Smooth muscle cell (in vitro differentiated cells): ENCODE results near the gene CHD6. TPM values are rescaled to one million over a fixed set of nuclear protein-coding genes. Genes with fewer than 3 reads are reported as not detected.

ENCODE experiments used
- DNase-seq: peaks from one replicate; lab custom pipeline; 2025; ENCODE audit not compliant: unreplicated experiment; lab: John Stamatoyannopoulos, UW
- H2AFZ ChIP-seq: fragments of 200-600 bp; sonication (generic); 2 replicates; pipeline ENCODE4 v1.6.0; 2016; ENCODE audit warnings: antibody characterized with exemption, low read depth, mild to moderate bottlenecking
- H3F3A ChIP-seq: fragments of 200-600 bp; sonication (generic); 2 replicates; pipeline ENCODE4 v1.6.0; 2017; ENCODE audit warnings: antibody characterized with exemption, low read depth
- H3K27ac ChIP-seq: fragments of 200-600 bp; sonication (generic); 2 replicates; pipeline ENCODE4 v1.5.1; 2016; ENCODE audit warnings: low read depth, mild to moderate bottlenecking
- H3K27me3 ChIP-seq: fragments of 200-600 bp; sonication (generic); 2 replicates; pipeline ENCODE4 v1.6.1; 2016; ENCODE audit warnings: low read depth, mild to moderate bottlenecking
- H3K36me3 ChIP-seq: fragments of 200-600 bp; sonication (generic); 2 replicates; pipeline ENCODE4 v1.5.1; 2016; ENCODE audit warnings: low read depth
- H3K4me1 ChIP-seq: fragments of 200-600 bp; sonication (generic); 2 replicates; pipeline ENCODE4 v1.5.1; 2016; ENCODE audit warnings: low read depth
- H3K4me2 ChIP-seq: fragments of 200-600 bp; sonication (generic); 2 replicates; pipeline ENCODE4 v1.6.0; 2016; ENCODE audit warnings: mild to moderate bottlenecking
- H3K4me3 ChIP-seq: fragments of 200-600 bp; sonication (generic); 2 replicates; pipeline ENCODE4 v1.5.1; 2016; ENCODE audit warnings: mild to moderate bottlenecking
- H3K79me2 ChIP-seq: fragments of 200-600 bp; sonication (generic); 2 replicates; pipeline ENCODE4 v1.6.0; 2016; ENCODE audit warnings: low read depth, mild to moderate bottlenecking
- H3K9ac ChIP-seq: fragments of 200-600 bp; sonication (generic); 2 replicates; pipeline ENCODE4 v1.6.0; 2016; ENCODE audit warnings: low read depth
- H3K9me3 ChIP-seq: fragments of 200-600 bp; sonication (generic); replicated peaks from 2 replicates; pipeline ENCODE4 v1.5.1; 2016; ENCODE audit warnings: low read depth
- H4K20me1 ChIP-seq: fragments of 200-600 bp; sonication (generic); 2 replicates; pipeline ENCODE4 v1.6.0; 2016; ENCODE audit warnings: low read depth
- WGBS: methylation state at CpG from one replicate; pipeline ENCODE4 v1.1.7; 2016; ENCODE audit warnings: low lambda C conversion rate; 5-methylcytosine and 5-hydroxymethylcytosine counted together
- polyA plus RNA-seq: library from polyadenylated mRNA; unstranded; fragments of >200 nt; fragmentation: Nextera tagmentation; extraction: Ambion mirVana; gene quantifications from 2 replicates; pipeline ENCODE4 v1.2.1, GENCODE V29; 2016
- total RNA-seq: library from RNA; depleted of rRNA; stranded (reverse); fragments of >200 nt; gene quantifications from 2 replicates; pipeline ENCODE4 v1.2.3, GENCODE V29; 2014
- TF ChIP-seq, protein P1 (sequence below): fragments of 200-600 bp; sonication (generic); IDR thresholded peaks from 2 replicates; pipeline ENCODE4 v1.5.1; 2017; ENCODE audit warnings: borderline replicate concordance, mild to moderate bottlenecking, antibody characterized with exemption; ENCODE audit not compliant: insufficient read depth, poor library complexity, severe bottlenecking

CHD6 gene
- total and polyA plus RNA-seq, 2 experiments from 2014 or later, result 41.7 to 47.8 TPM

DNA sequence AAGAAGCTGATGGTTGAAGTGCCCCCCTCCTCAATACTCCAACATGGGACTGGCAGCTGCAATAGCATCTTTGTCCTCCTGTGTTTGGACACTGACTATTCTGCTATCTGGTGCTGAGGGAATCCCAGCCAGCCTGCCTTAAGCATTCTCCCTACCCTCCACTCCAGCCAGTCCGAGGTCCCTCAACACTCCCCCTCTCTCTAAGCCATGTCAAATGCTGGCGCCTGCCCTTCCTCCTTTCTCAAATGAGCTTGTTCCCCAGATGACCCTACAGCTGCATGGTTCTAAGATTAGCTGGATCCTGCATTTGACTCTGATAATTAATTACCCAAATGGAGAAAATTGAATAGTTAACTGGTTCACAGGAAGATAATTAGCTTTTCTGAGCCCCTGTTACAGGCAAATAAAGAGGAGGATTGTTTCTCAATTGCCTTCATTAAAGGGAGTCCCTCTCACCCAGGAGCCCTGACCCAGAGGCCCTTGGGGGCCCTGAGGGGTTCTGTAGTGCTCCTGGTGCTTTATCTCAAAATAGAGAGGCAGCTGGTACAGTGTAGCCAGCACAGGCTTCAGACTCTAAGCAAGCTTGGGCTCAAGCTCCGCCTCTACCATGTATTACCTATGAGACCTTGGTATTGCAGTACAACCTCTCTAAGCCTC, 37.9 kb upstream of the CHD6 start:
- no peak for DNase-seq
- Histone ChIP-seq H3K27ac (no peak overlapping the region), H3K36me3 (no peaks in the 10 kb centered on the region), H3K9ac (no peak overlapping the region), H3K4me3 (no peak overlapping the region), H3K9me3 (no peaks in the 10 kb centered on the region), H4K20me1 (no peaks in the 10 kb centered on the region), H3K79me2 (no peaks in the 10 kb centered on the region), H3K27me3 (no peaks in the 10 kb centered on the region), H3F3A (no peaks in the 10 kb centered on the region), H3K4me2 (no peak overlapping the region), H3K4me1 (no peaks in the 10 kb centered on the region), H2AFZ (no peak overlapping the region)
- TF ChIP-seq, protein P1, sequence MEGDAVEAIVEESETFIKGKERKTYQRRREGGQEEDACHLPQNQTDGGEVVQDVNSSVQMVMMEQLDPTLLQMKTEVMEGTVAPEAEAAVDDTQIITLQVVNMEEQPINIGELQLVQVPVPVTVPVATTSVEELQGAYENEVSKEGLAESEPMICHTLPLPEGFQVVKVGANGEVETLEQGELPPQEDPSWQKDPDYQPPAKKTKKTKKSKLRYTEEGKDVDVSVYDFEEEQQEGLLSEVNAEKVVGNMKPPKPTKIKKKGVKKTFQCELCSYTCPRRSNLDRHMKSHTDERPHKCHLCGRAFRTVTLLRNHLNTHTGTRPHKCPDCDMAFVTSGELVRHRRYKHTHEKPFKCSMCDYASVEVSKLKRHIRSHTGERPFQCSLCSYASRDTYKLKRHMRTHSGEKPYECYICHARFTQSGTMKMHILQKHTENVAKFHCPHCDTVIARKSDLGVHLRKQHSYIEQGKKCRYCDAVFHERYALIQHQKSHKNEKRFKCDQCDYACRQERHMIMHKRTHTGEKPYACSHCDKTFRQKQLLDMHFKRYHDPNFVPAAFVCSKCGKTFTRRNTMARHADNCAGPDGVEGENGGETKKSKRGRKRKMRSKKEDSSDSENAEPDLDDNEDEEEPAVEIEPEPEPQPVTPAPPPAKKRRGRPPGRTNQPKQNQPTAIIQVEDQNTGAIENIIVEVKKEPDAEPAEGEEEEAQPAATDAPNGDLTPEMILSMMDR, result no peak
- 86% methylated on average over 3 of the region's 3 CpGs for WGBS

DNA sequence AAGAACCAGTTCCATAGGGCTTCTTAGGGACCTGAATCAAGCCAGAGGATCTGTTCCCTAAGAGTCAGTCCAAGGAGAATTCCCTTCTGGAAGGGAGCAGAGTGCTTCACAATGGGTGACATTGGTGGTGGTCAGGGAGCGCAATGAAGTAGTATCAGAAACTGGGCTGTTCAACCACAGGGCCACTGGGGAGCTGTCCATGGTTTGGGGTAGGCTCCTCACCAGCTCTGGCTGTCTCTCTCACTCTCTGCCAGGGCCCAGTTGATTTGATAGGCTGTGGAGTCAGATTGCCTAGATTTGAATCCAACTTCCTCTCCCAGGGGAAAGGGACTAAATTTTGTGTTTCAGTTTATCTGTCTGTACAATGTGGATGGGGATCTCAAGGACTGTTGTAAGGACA, 36.7 kb upstream of the CHD6 start:
- H2AFZ ChIP-seq, result no peak overlapping the region
- no peaks in the 10 kb centered on the region for H4K20me1 ChIP-seq
- H3F3A ChIP-seq, result no peaks in the 10 kb centered on the region
- no peaks in the 10 kb centered on the region for H3K4me1 ChIP-seq
- H3K27ac ChIP-seq, result no peak overlapping the region
- H3K9me3 ChIP-seq, result no peaks in the 10 kb centered on the region
- no peaks in the 10 kb centered on the region for H3K79me2 ChIP-seq
- WGBS, result 79% methylated on average over 1 of the region's 1 CpG
- DNase-seq, result no peak
- no peak overlapping the region for H3K4me3 ChIP-seq
- no peaks in the 10 kb centered on the region for H3K27me3 ChIP-seq
- H3K9ac ChIP-seq, result no peak overlapping the region
- no peaks in the 10 kb centered on the region for H3K36me3 ChIP-seq
- no peak overlapping the region for H3K4me2 ChIP-seq
- TF ChIP-seq, protein P1, result no peak

DNA sequence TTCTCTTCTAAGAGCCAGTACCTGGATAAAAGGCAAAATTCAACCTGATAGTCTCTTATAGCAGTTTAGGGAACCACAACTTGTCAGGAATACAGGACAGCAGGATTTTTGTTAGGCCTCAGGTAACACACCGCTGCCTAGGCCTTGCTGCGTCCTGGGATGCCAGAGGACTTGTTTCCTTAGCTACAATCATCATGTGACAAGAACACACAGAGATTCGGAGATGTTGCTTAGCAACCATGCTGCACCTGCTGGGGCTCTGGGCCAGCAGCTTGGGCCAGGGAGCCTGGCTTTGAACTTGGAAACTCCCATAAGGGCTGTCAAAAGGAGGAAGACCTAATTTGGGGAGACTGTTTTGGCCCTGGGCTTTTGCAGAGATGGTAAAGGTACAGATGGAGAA, 36.1 kb upstream of the CHD6 start:
- no peaks in the 10 kb centered on the region for H3K27me3 ChIP-seq
- no peak overlapping the region for H3K27ac ChIP-seq
- H3K79me2 ChIP-seq, result no peaks in the 10 kb centered on the region
- no peak overlapping the region for H2AFZ ChIP-seq
- no peaks in the 10 kb centered on the region for H3F3A ChIP-seq
- no peaks in the 10 kb centered on the region for H3K36me3 ChIP-seq
- H3K9ac ChIP-seq, result no peak overlapping the region
- no peak overlapping the region for H3K4me2 ChIP-seq
- TF ChIP-seq, protein P1, result no peak
- no peak for DNase-seq
- no peaks in the 10 kb centered on the region for H4K20me1 ChIP-seq
- H3K9me3 ChIP-seq, result no peaks in the 10 kb centered on the region
- no peaks in the 10 kb centered on the region for H3K4me1 ChIP-seq
- H3K4me3 ChIP-seq, result no peak overlapping the region
- 83% methylated on average over 3 of the region's 3 CpGs for WGBS

DNA sequence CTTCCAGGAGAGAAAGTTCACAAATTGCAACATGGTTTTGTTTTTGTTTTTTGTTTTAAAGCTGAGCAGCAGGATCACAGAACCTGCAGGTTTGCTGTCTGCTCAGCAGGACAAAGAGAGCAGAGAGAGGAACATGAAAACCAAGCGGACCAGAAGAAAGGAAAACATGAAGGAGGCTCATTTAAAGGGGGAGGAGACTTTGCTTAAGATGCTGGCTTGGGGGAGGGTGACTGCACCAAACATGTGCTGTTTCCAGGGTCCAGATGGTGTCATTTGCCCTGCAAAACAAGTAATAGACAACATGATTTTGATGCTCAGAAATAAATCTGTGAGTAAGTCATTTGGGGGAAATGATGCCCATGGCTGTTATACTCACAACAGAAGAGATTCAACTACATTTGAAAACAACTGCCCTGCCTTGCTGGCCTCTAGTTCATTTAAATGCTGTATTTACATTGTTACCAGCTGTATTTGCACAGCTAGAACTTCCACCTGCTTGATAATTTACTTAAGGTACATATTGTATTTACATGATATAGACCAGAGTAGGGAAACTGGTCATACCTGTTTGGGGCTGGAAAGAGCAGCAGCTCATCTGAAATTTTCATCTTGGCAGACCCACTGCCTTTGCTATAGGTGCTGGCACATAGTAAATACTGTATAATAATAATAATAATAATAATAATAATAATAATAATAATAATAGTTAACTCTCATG, 32.2 kb upstream of the CHD6 start:
- H3K27me3 ChIP-seq, result no peaks in the 10 kb centered on the region
- TF ChIP-seq, protein P1, result no peak
- H3K4me3 ChIP-seq, result no peak overlapping the region
- no peaks in the 10 kb centered on the region for H3F3A ChIP-seq
- H3K79me2 ChIP-seq, result no peaks in the 10 kb centered on the region
- H3K36me3 ChIP-seq, result no peaks in the 10 kb centered on the region
- H3K27ac ChIP-seq, result no peak overlapping the region
- 40% methylated on average over 1 of the region's 1 CpG for WGBS
- no peaks in the 10 kb centered on the region for H3K4me1 ChIP-seq
- H2AFZ ChIP-seq, result no peak overlapping the region
- H3K4me2 ChIP-seq, result no peak overlapping the region
- no peaks in the 10 kb centered on the region for H4K20me1 ChIP-seq
- DNase-seq, result no peak
- no peaks in the 10 kb centered on the region for H3K9me3 ChIP-seq
- no peak overlapping the region for H3K9ac ChIP-seq
